Neural progenitor cell (in vitro differentiated cells): ENCODE results near the gene USP34. TPM values are rescaled to one million over a fixed set of nuclear protein-coding genes. Genes with fewer than 3 reads are reported as not detected.

Experiments
- DNase-seq: peaks from one replicate; pipeline ENCODE4 v3.0.0-alpha.2; 2016; ENCODE audit warnings: low spot score
- H2AFZ ChIP-seq: fragments of 200-600 bp; sonication (generic); replicated peaks from 2 replicates; pipeline ENCODE4 v1.6.1; 2016; ENCODE audit warnings: antibody characterized with exemption
- H3F3A ChIP-seq: fragments of 200-600 bp; sonication (generic); 2 replicates; pipeline ENCODE4 v1.6.1; 2016; ENCODE audit warnings: antibody characterized with exemption, low read depth
- H3K27ac ChIP-seq: fragments of 200-600 bp; sonication (generic); 2 replicates; pipeline ENCODE4 v1.5.1; 2016; ENCODE audit warnings: mild to moderate bottlenecking
- H3K27me3 ChIP-seq: fragments of 200-600 bp; sonication (generic); 2 replicates; pipeline ENCODE4 v1.6.1; 2016; ENCODE audit warnings: mild to moderate bottlenecking, moderate library complexity
- H3K36me3 ChIP-seq: fragments of 200-600 bp; sonication (generic); 2 replicates; pipeline ENCODE4 v1.5.1; 2016
- H3K4me1 ChIP-seq: fragments of 200-600 bp; sonication (generic); 2 replicates; pipeline ENCODE4 v1.6.1; 2016; ENCODE audit warnings: mixed run types
- H3K4me2 ChIP-seq: fragments of 200-600 bp; sonication (generic); 2 replicates; pipeline ENCODE4 v1.6.1; 2016
- H3K4me3 ChIP-seq: fragments of 200-600 bp; sonication (generic); 2 replicates; pipeline ENCODE4 v1.5.1; 2016
- H3K79me2 ChIP-seq: fragments of 200-600 bp; sonication (generic); 2 replicates; pipeline ENCODE4 v1.6.1; 2016; ENCODE audit warnings: low read depth
- H3K9ac ChIP-seq: fragments of 200-600 bp; sonication (generic); 2 replicates; pipeline ENCODE4 v1.6.1; 2016
- H3K9me3 ChIP-seq: fragments of 200-600 bp; sonication (generic); 2 replicates; pipeline ENCODE4 v1.5.1; 2016; ENCODE audit warnings: low read depth
- H4K20me1 ChIP-seq: fragments of 200-600 bp; sonication (generic); 2 replicates; pipeline ENCODE4 v1.6.1; 2016; ENCODE audit warnings: low read depth
- H3K27ac Mint-ChIP-seq: 3 replicates; pipeline ENCODE4 v1.8.0; 2021; ENCODE audit warnings: mixed read lengths
- H3K27me3 Mint-ChIP-seq: 2 replicates; pipeline ENCODE4 v1.8.0; 2022; ENCODE audit warnings: low read depth, mild to moderate bottlenecking, inconsistent platforms, moderate library complexity, mixed read lengths; ENCODE audit not compliant: insufficient read depth
- H3K36me3 Mint-ChIP-seq: 3 replicates; pipeline ENCODE4 v1.8.0; 2021; ENCODE audit warnings: mixed read lengths
- H3K4me1 Mint-ChIP-seq: 3 replicates; pipeline ENCODE4 v1.8.0; 2021; ENCODE audit warnings: mixed read lengths
- H3K4me3 Mint-ChIP-seq: 3 replicates; pipeline ENCODE4 v1.8.0; 2021; ENCODE audit warnings: mild to moderate bottlenecking, moderate library complexity, mixed read lengths
- H3K9me3 Mint-ChIP-seq: 3 replicates; pipeline ENCODE4 v1.8.0; 2020; ENCODE audit warnings: mixed read lengths
- EZH2 ChIP-seq: fragments of 200-600 bp; sonication (generic); IDR thresholded peaks from 2 replicates; pipeline ENCODE4 v1.6.1; 2017; ENCODE audit warnings: antibody characterized with exemption, mild to moderate bottlenecking, moderate library complexity
- EZH2phosphoT487 ChIP-seq: fragments of 200-600 bp; sonication (generic); IDR thresholded peaks from 2 replicates; pipeline ENCODE4 v1.6.1; 2017; ENCODE audit warnings: antibody characterized with exemption
- total RNA-seq: library from RNA; depleted of rRNA; stranded (reverse); fragments of >200 nt; gene quantifications from 2 replicates; pipeline ENCODE4 v1.2.3, GENCODE V29; 2015; ENCODE audit warnings: low replicate concordance
- TF ChIP-seq, protein P1 (sequence below): fragments of 200-600 bp; sonication (generic); IDR thresholded peaks from 2 replicates; pipeline ENCODE4 v1.5.1; 2017; ENCODE audit warnings: antibody characterized with exemption, mild to moderate bottlenecking

USP34 gene
- total RNA-seq, 1 donor from 2014 or later = 162 TPM

GRCh38 chr2:61419570-61419969 lies 51.3 kb downstream of the USP34 start:
- no peak for DNase-seq
- H4K20me1 ChIP-seq = peaks cover 38% of the 10 kb centered on the region
- peaks cover 5% of the 10 kb centered on the region for H3K36me3 Mint-ChIP-seq

DNA sequence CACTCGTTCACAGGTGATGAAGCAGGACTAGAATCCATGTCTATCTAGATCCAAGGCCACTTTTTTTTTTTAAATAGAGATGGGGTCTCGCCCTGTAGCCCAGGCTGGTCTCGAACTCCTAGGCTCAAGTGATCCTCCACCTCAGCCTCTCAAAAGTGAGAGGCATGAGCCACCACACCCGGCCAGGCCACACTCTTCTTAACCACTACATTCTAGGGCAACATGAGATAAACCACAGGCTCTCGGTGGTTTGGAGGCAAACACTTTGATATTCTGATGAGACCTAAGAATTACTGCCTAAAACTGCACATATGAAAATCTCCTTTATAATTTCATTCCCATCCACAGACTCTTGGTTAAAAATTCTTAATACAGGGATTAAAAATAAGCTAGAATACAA lies 51.8 kb downstream of the USP34 start:
- no peak overlapping the region for H3K4me3 ChIP-seq
- no peaks in the 10 kb centered on the region for H3K4me1 ChIP-seq
- no peaks in the 10 kb centered on the region for H3K9me3 ChIP-seq
- H2AFZ ChIP-seq = no peak overlapping the region
- H3K4me2 ChIP-seq = no peak overlapping the region
- Mint-ChIP-seq H3K9me3 (no peaks in the 10 kb centered on the region), H3K4me1 (no peaks in the 10 kb centered on the region), H3K27ac (no peak overlapping the region), H3K4me3 (no peak overlapping the region), H3K27me3 (peaks cover 4% of the 10 kb centered on the region), H3K36me3 (peaks cover 7% of the 10 kb centered on the region)
- no peak overlapping the region for H3K9ac ChIP-seq
- H3F3A ChIP-seq = no peaks in the 10 kb centered on the region
- H3K27me3 ChIP-seq = no peaks in the 10 kb centered on the region
- H3K79me2 ChIP-seq = peaks cover 82% of the 10 kb centered on the region
- DNase-seq = no peak
- H4K20me1 ChIP-seq = peaks cover 34% of the 10 kb centered on the region
- no peak overlapping the region for H3K27ac ChIP-seq
- TF ChIP-seq, protein P1, sequence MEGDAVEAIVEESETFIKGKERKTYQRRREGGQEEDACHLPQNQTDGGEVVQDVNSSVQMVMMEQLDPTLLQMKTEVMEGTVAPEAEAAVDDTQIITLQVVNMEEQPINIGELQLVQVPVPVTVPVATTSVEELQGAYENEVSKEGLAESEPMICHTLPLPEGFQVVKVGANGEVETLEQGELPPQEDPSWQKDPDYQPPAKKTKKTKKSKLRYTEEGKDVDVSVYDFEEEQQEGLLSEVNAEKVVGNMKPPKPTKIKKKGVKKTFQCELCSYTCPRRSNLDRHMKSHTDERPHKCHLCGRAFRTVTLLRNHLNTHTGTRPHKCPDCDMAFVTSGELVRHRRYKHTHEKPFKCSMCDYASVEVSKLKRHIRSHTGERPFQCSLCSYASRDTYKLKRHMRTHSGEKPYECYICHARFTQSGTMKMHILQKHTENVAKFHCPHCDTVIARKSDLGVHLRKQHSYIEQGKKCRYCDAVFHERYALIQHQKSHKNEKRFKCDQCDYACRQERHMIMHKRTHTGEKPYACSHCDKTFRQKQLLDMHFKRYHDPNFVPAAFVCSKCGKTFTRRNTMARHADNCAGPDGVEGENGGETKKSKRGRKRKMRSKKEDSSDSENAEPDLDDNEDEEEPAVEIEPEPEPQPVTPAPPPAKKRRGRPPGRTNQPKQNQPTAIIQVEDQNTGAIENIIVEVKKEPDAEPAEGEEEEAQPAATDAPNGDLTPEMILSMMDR = no peak
- TF ChIP-seq EZH2 (no peak), EZH2phosphoT487 (no peak)
- H3K36me3 ChIP-seq = no peaks in the 10 kb centered on the region

More at GRCh38 chr2:61419570-61419969, 51.3 kb downstream of the USP34 start:
- Histone ChIP-seq H3K4me1 (no peaks in the 10 kb centered on the region), H3K4me3 (no peak overlapping the region), H3F3A (no peaks in the 10 kb centered on the region), H2AFZ (no peak overlapping the region), H3K36me3 (no peaks in the 10 kb centered on the region), H3K27ac (no peak overlapping the region), H3K79me2 (peaks cover 82% of the 10 kb centered on the region), H3K9me3 (no peaks in the 10 kb centered on the region), H3K27me3 (no peaks in the 10 kb centered on the region), H3K9ac (no peak overlapping the region), H3K4me2 (no peak overlapping the region)
- TF ChIP-seq, protein P1 = no peak
- TF ChIP-seq EZH2 (no peak), EZH2phosphoT487 (no peak)
- Mint-ChIP-seq H3K27me3 (peaks cover 4% of the 10 kb centered on the region), H3K27ac (no peak overlapping the region), H3K4me3 (no peak overlapping the region), H3K4me1 (no peaks in the 10 kb centered on the region), H3K9me3 (no peaks in the 10 kb centered on the region)

DNA sequence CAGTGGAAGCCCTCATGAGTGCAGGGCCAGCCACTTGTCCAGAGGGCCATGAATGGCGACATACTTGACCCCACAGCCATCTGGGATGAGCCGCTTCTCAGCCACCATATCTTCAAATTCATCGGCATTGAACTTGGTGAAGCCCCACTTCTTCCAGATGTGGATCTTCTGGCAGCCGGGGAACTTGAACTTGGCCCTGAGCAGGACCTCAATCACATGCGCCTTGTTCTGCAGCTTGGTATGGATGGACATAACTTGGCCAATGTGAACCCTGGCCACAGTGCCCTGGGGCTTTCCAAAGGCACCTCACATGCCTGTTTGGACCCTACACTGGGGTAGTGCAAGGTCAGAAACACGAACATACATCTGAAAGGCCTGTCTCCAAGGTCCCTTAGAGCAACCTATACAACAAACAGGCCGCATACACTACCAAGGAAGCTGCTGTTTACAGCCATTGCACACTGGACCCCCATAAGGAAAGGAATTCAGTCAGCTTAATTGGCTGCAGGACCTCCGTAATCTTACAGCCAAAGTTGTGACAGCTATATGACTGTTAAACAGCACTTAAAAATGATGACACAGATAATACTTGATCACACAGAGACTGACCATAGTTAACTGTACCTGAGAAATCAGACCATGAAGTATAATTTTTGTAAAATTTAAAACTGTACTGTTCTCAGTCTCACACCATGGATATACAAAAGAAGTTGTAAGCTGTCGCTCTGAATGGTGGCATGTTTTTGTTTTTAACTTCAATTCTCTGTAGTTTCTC lies 53.8 kb downstream of the USP34 start:
- H3K4me2 ChIP-seq = no peak overlapping the region
- no peak for TF ChIP-seq EZH2phosphoT487
- TF ChIP-seq, protein P1 = no peak
- no peak for TF ChIP-seq EZH2
- Mint-ChIP-seq H3K4me3 (no peak overlapping the region), H3K9me3 (no peaks in the 10 kb centered on the region), H3K27me3 (no peaks in the 10 kb centered on the region), H3K36me3 (peaks cover 5% of the 10 kb centered on the region), H3K27ac (no peak overlapping the region), H3K4me1 (no peaks in the 10 kb centered on the region)
- no peak overlapping the region for H2AFZ ChIP-seq
- no peaks in the 10 kb centered on the region for H3K27me3 ChIP-seq
- H3K27ac ChIP-seq = no peak overlapping the region
- H3K9me3 ChIP-seq = no peaks in the 10 kb centered on the region
- H3K4me1 ChIP-seq = no peaks in the 10 kb centered on the region
- H3K4me3 ChIP-seq = no peak overlapping the region
- peaks cover 15% of the 10 kb centered on the region for H4K20me1 ChIP-seq
- H3K9ac ChIP-seq = no peak overlapping the region
- H3K79me2 ChIP-seq = peaks cover 74% of the 10 kb centered on the region
- H3K36me3 ChIP-seq = no peaks in the 10 kb centered on the region
- H3F3A ChIP-seq = no peaks in the 10 kb centered on the region
- DNase-seq = no peak
